HEK293 (cell line): ENCODE results near the gene IER2.

ENCODE experiments used
- GLIS2 ChIP-seq: fragments of 450-650 bp; formaldehyde crosslinking; IDR thresholded peaks from 2 replicates; pipeline ENCODE4 v1.5.1; 2016; ENCODE audit warnings: missing biosample characterization, missing genetic modification characterization
- KLF7 ChIP-seq: fragments of 450-650 bp; formaldehyde crosslinking; IDR thresholded peaks from 2 replicates; pipeline ENCODE4 v1.5.1; 2016; ENCODE audit warnings: missing biosample characterization, missing genetic modification characterization, borderline replicate concordance
- KLF8 ChIP-seq: fragments of 450-650 bp; formaldehyde crosslinking; IDR thresholded peaks from 2 replicates; pipeline ENCODE4 v1.5.1; 2016; ENCODE audit warnings: missing biosample characterization, missing genetic modification characterization
- OSR2 ChIP-seq: fragments of 450-650 bp; formaldehyde crosslinking; IDR thresholded peaks from 2 replicates; pipeline ENCODE4 v1.5.1; 2016; ENCODE audit warnings: missing biosample characterization, missing genetic modification characterization
- OVOL3 ChIP-seq: fragments of 450-650 bp; formaldehyde crosslinking; IDR thresholded peaks from 2 replicates; pipeline ENCODE4 v1.5.1; 2016; ENCODE audit warnings: missing biosample characterization, missing genetic modification characterization
- SP7 ChIP-seq: fragments of 450-650 bp; formaldehyde crosslinking; IDR thresholded peaks from 2 replicates; pipeline ENCODE4 v1.5.1; 2016; ENCODE audit warnings: missing biosample characterization, missing genetic modification characterization
- ZBTB17 ChIP-seq: fragments of 450-650 bp; formaldehyde crosslinking; IDR thresholded peaks from 2 replicates; pipeline ENCODE4 v1.5.1; 2016; ENCODE audit warnings: missing biosample characterization, missing genetic modification characterization
- ZFP41 ChIP-seq: fragments of 450-650 bp; formaldehyde crosslinking; IDR thresholded peaks from 2 replicates; pipeline ENCODE4 v1.5.1; 2016; ENCODE audit warnings: missing biosample characterization, missing genetic modification characterization, borderline replicate concordance
- ZNF138 ChIP-seq: fragments of 450-650 bp; formaldehyde crosslinking; IDR thresholded peaks from 2 replicates; pipeline ENCODE4 v1.5.1; 2016; ENCODE audit warnings: missing biosample characterization, missing genetic modification characterization, borderline replicate concordance
- ZNF169 ChIP-seq: fragments of 450-650 bp; formaldehyde crosslinking; IDR thresholded peaks from 2 replicates; pipeline ENCODE4 v1.5.1; 2016; ENCODE audit warnings: missing biosample characterization, missing genetic modification characterization
- ZNF239 ChIP-seq: fragments of 450-650 bp; formaldehyde crosslinking; IDR thresholded peaks from 2 replicates; pipeline ENCODE4 v1.5.1; 2016; ENCODE audit warnings: missing biosample characterization, missing genetic modification characterization
- ZNF274 ChIP-seq, 2 experiments: fragments of 200-500 bp in 1 of 2; fragments of 450-650 bp in 1 of 2; sonication (Bioruptor generic) in 1 of 2; formaldehyde crosslinking in 1 of 2; IDR thresholded peaks; 2 replicates each; pipeline versions ENCODE4 v1.5.1 to v1.6.1; 2014 to 2016; ENCODE audit warnings: borderline replicate concordance in 1 of 2, inconsistent platforms in 1 of 2, low read length in 1 of 2, missing biosample characterization in 1 of 2, missing genetic modification characterization in 1 of 2
- ZNF350 ChIP-seq: fragments of 450-650 bp; formaldehyde crosslinking; IDR thresholded peaks from 2 replicates; pipeline ENCODE4 v1.5.0; 2017; ENCODE audit warnings: missing biosample characterization, mild to moderate bottlenecking, missing genetic modification characterization
- ZNF560 ChIP-seq: fragments of 450-650 bp; formaldehyde crosslinking; IDR thresholded peaks from 2 replicates; pipeline ENCODE4 v1.5.1; 2017; ENCODE audit warnings: missing biosample characterization, missing genetic modification characterization, borderline replicate concordance
- ZNF561 ChIP-seq: fragments of 450-650 bp; IDR thresholded peaks from 2 replicates; pipeline ENCODE4 v1.5.1; 2018; ENCODE audit warnings: missing biosample characterization, missing genetic modification characterization, borderline replicate concordance
- ZNF664 ChIP-seq: fragments of 450-650 bp; formaldehyde crosslinking; IDR thresholded peaks from 2 replicates; pipeline ENCODE4 v1.5.1; 2016; ENCODE audit warnings: missing biosample characterization, missing genetic modification characterization
- ZNF747 ChIP-seq: fragments of 450-650 bp; formaldehyde crosslinking; IDR thresholded peaks from 2 replicates; pipeline ENCODE4 v1.5.1; 2016; ENCODE audit warnings: missing biosample characterization, missing genetic modification characterization
- ZXDB ChIP-seq: fragments of 450-650 bp; formaldehyde crosslinking; IDR thresholded peaks from 2 replicates; pipeline ENCODE4 v1.5.1; 2016; ENCODE audit warnings: missing biosample characterization, missing genetic modification characterization
- TF ChIP-seq, protein P1 (sequence below): fragments of 450-650 bp; formaldehyde crosslinking; conservative IDR thresholded peaks from 2 replicates; pipeline ENCODE4 v1.5.1; 2016; ENCODE audit warnings: low read depth, missing biosample characterization, missing genetic modification characterization
- TF ChIP-seq, protein P2 (sequence below): fragments of 450-650 bp; formaldehyde crosslinking; IDR thresholded peaks from 2 replicates; pipeline ENCODE4 v1.5.1; 2017; ENCODE audit warnings: missing biosample characterization, missing genetic modification characterization
- TF ChIP-seq, protein P3 (sequence below): fragments of 450-650 bp; formaldehyde crosslinking; IDR thresholded peaks from 2 replicates; pipeline ENCODE4 v1.5.1; 2016; ENCODE audit warnings: missing biosample characterization, missing genetic modification characterization
- TF ChIP-seq, protein P4 (sequence below): fragments of 450-650 bp; formaldehyde crosslinking; IDR thresholded peaks from 2 replicates; pipeline ENCODE4 v1.5.1; 2017; ENCODE audit warnings: missing biosample characterization, missing genetic modification characterization
- TF ChIP-seq, protein P5 (sequence below): fragments of 450-650 bp; formaldehyde crosslinking; optimal IDR thresholded peaks from 2 replicates; pipeline ENCODE3; 2016; ENCODE audit warnings: missing biosample characterization, mild to moderate bottlenecking, missing genetic modification characterization
- TF ChIP-seq, protein P6 (sequence below): fragments of 450-650 bp; formaldehyde crosslinking; IDR thresholded peaks from 2 replicates; pipeline ENCODE4 v1.5.1; 2017; ENCODE audit warnings: missing biosample characterization, missing genetic modification characterization

Gene IER2

DNA sequence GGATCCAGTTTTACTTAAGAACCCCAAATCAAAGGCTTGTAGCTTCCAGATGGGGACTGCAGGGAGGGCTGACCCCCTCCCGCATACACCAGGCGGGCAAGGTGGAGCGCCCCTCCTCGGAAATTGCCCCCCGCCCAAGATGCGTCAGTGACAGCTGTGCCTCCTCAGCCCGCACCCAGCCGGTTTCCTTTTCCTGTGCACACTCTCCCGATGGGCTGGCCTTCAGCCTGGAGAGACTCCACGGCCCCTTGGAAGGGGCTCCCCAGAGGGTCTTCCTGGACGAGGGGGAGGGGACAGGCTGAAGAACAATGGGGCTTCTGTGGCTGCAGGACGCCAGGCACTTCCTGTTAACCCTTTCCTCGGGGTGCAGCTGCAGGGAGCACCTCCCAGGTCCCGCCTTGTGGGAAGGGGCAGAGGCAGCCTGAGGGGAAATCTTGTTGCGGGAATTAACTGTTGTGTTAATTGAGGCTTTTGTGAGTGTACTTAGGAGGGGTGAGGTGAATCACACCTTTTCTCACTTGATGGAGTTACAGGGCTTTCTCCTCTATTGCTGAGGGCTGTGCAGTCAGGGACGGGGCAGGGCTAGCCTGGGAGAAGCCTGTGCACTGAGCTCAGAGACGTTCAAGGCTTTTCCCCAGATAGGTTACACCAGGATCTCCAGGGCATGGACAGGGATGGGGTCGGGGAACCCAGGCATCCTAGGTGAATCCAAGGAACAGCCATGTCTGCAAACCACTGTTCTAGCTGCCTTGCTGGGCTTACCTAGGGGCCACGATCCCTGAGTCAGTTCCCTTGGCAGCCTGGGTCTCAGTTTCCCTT is 14.3 kb downstream of the IER2 start (continued):
- TF ChIP-seq, protein P1, sequence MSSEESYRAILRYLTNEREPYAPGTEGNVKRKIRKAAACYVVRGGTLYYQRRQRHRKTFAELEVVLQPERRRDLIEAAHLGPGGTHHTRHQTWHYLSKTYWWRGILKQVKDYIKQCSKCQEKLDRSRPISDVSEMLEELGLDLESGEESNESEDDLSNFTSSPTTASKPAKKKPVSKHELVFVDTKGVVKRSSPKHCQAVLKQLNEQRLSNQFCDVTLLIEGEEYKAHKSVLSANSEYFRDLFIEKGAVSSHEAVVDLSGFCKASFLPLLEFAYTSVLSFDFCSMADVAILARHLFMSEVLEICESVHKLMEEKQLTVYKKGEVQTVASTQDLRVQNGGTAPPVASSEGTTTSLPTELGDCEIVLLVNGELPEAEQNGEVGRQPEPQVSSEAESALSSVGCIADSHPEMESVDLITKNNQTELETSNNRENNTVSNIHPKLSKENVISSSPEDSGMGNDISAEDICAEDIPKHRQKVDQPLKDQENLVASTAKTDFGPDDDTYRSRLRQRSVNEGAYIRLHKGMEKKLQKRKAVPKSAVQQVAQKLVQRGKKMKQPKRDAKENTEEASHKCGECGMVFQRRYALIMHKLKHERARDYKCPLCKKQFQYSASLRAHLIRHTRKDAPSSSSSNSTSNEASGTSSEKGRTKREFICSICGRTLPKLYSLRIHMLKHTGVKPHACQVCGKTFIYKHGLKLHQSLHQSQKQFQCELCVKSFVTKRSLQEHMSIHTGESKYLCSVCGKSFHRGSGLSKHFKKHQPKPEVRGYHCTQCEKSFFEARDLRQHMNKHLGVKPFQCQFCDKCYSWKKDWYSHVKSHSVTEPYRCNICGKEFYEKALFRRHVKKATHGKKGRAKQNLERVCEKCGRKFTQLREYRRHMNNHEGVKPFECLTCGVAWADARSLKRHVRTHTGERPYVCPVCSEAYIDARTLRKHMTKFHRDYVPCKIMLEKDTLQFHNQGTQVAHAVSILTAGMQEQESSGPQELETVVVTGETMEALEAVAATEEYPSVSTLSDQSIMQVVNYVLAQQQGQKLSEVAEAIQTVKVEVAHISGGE (tag by site-specific recombination) = peak; percentile 94
- no peak for TF ChIP-seq ZNF138 (tag by site-specific recombination)
- TF ChIP-seq, protein P2, sequence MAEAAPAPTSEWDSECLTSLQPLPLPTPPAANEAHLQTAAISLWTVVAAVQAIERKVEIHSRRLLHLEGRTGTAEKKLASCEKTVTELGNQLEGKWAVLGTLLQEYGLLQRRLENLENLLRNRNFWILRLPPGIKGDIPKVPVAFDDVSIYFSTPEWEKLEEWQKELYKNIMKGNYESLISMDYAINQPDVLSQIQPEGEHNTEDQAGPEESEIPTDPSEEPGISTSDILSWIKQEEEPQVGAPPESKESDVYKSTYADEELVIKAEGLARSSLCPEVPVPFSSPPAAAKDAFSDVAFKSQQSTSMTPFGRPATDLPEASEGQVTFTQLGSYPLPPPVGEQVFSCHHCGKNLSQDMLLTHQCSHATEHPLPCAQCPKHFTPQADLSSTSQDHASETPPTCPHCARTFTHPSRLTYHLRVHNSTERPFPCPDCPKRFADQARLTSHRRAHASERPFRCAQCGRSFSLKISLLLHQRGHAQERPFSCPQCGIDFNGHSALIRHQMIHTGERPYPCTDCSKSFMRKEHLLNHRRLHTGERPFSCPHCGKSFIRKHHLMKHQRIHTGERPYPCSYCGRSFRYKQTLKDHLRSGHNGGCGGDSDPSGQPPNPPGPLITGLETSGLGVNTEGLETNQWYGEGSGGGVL (tag by site-specific recombination) = peak; percentile 40; the same call in 1 of the 2 replicates
- peak; percentile 58; the same call in 1 of the 2 replicates for TF ChIP-seq KLF8 (tag by site-specific recombination)
- TF ChIP-seq ZXDB (tag by site-specific recombination) = peak; percentile 46; the same call in 1 of the 2 replicates
- TF ChIP-seq, protein P3, sequence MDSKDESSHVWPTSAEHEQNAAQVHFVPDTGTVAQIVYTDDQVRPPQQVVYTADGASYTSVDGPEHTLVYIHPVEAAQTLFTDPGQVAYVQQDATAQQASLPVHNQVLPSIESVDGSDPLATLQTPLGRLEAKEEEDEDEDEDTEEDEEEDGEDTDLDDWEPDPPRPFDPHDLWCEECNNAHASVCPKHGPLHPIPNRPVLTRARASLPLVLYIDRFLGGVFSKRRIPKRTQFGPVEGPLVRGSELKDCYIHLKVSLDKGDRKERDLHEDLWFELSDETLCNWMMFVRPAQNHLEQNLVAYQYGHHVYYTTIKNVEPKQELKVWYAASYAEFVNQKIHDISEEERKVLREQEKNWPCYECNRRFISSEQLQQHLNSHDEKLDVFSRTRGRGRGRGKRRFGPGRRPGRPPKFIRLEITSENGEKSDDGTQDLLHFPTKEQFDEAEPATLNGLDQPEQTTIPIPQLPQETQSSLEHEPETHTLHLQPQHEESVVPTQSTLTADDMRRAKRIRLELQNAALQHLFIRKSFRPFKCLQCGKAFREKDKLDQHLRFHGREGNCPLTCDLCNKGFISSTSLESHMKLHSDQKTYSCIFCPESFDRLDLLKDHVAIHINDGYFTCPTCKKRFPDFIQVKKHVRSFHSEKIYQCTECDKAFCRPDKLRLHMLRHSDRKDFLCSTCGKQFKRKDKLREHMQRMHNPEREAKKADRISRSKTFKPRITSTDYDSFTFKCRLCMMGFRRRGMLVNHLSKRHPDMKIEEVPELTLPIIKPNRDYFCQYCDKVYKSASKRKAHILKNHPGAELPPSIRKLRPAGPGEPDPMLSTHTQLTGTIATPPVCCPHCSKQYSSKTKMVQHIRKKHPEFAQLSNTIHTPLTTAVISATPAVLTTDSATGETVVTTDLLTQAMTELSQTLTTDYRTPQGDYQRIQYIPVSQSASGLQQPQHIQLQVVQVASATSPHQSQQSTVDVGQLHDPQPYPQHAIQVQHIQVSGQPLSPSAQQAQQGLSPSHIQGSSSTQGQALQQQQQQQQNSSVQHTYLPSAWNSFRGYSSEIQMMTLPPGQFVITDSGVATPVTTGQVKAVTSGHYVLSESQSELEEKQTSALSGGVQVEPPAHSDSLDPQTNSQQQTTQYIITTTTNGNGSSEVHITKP = peak; percentile 88
- no peak for TF ChIP-seq ZNF747 (tag by site-specific recombination)
- peak; percentile 97 for TF ChIP-seq SP7 (tag by site-specific recombination)
- no peak for TF ChIP-seq OVOL3
- peak; percentile 62 for TF ChIP-seq OSR2 (tag by site-specific recombination)
- TF ChIP-seq ZNF239 (tag by site-specific recombination) = no peak
- TF ChIP-seq ZNF561 (tag by site-specific recombination) = no peak
- TF ChIP-seq ZFP41 (tag by site-specific recombination) = no peak
- TF ChIP-seq, protein P4, sequence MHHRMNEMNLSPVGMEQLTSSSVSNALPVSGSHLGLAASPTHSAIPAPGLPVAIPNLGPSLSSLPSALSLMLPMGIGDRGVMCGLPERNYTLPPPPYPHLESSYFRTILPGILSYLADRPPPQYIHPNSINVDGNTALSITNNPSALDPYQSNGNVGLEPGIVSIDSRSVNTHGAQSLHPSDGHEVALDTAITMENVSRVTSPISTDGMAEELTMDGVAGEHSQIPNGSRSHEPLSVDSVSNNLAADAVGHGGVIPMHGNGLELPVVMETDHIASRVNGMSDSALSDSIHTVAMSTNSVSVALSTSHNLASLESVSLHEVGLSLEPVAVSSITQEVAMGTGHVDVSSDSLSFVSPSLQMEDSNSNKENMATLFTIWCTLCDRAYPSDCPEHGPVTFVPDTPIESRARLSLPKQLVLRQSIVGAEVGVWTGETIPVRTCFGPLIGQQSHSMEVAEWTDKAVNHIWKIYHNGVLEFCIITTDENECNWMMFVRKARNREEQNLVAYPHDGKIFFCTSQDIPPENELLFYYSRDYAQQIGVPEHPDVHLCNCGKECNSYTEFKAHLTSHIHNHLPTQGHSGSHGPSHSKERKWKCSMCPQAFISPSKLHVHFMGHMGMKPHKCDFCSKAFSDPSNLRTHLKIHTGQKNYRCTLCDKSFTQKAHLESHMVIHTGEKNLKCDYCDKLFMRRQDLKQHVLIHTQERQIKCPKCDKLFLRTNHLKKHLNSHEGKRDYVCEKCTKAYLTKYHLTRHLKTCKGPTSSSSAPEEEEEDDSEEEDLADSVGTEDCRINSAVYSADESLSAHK (tag by site-specific recombination) = peak; percentile 46; the same call in 1 of the 2 replicates
- no peak for TF ChIP-seq ZNF560 (tag by site-specific recombination)
- TF ChIP-seq ZNF274 (IDR thresholded peaks at IDR 0.05; ENCODE audit: low read length) = no peak
- no peak for TF ChIP-seq ZNF274 (tag by site-specific recombination; IDR thresholded peaks at IDR 0.05; ENCODE audit: borderline replicate concordance)
- no peak for TF ChIP-seq ZNF664 (tag by site-specific recombination)
- no peak for TF ChIP-seq ZNF169 (tag by site-specific recombination)
- peak; percentile 88 for TF ChIP-seq ZBTB17
- TF ChIP-seq, protein P5, sequence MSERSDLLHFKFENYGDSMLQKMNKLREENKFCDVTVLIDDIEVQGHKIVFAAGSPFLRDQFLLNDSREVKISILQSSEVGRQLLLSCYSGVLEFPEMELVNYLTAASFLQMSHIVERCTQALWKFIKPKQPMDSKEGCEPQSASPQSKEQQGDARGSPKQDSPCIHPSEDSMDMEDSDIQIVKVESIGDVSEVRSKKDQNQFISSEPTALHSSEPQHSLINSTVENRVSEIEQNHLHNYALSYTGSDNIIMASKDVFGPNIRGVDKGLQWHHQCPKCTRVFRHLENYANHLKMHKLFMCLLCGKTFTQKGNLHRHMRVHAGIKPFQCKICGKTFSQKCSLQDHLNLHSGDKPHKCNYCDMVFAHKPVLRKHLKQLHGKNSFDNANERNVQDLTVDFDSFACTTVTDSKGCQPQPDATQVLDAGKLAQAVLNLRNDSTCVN (tag by site-specific recombination) = peak; percentile 22
- TF ChIP-seq, protein P6, sequence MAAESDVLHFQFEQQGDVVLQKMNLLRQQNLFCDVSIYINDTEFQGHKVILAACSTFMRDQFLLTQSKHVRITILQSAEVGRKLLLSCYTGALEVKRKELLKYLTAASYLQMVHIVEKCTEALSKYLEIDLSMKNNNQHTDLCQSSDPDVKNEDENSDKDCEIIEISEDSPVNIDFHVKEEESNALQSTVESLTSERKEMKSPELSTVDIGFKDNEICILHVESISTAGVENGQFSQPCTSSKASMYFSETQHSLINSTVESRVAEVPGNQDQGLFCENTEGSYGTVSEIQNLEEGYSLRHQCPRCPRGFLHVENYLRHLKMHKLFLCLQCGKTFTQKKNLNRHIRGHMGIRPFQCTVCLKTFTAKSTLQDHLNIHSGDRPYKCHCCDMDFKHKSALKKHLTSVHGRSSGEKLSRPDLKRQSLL (tag by site-specific recombination) = 0 out of 2 replicates have a peak, but pooled peaks have one; percentile 12
- TF ChIP-seq GLIS2 (tag by site-specific recombination) = peak; percentile 64
- peak; percentile 82; the same call in 1 of the 2 replicates for TF ChIP-seq KLF7 (tag by site-specific recombination)
- no peak for TF ChIP-seq ZNF350 (tag by site-specific recombination)
